B cell (primary cell): ENCODE data around the gene ERAP2. TPM values are rescaled to one million over a fixed set of nuclear protein-coding genes. Genes with fewer than 3 reads are reported as not detected.

Experiments
- ATAC-seq: fragments of 200-7000 bp; cut with Tn5 transposase; one replicate; pipeline ENCODE4 v1.10.0; 2021; ENCODE audit warnings: low read depth, mild to moderate bottlenecking, moderate number of reproducible peaks, moderate library complexity
- CTCF ChIA-PET: fragments of 350-600 bp; sonication (Branson Sonifier 250); formaldehyde crosslinking; loops from one replicate; lab custom pipeline; 2021; ENCODE audit warnings: antibody characterized with exemption, inconsistent platforms; lab: Charles Lee
- POLR2A ChIA-PET: fragments of 350-600 bp; sonication (Branson Sonifier 250); formaldehyde crosslinking; loops from one replicate; lab custom pipeline; 2021; ENCODE audit warnings: antibody characterized with exemption; lab: Charles Lee
- DNase-seq: peaks from one replicate; pipeline ENCODE4 v3.0.0; 2013
- H2AFZ ChIP-seq: 2 replicates; pipeline ENCODE4 v1.6.1; 2012; ENCODE audit warnings: mild to moderate bottlenecking, low read depth, low read length; ENCODE audit not compliant: insufficient read depth, poor library complexity, severe bottlenecking
- H3K27ac ChIP-seq, 2 donors: 1 replicate in 1 of 2; 2 replicates in 1 of 2; pipeline ENCODE4 v1.5.1; 2012 to 2013; ENCODE audit warnings: low read length in 2 of 2, mild to moderate bottlenecking in 2 of 2, moderate library complexity in 1 of 2
- H3K27me3 ChIP-seq, 4 experiments: fragments of 200-600 bp in 1 of 4; sonication (generic) in 1 of 4; replicated peaks in 1 of 4; 1 replicate in 2 of 4; 2 replicates in 2 of 4; pipeline versions ENCODE4 v1.6.1 to v1.7.0; 2013 to 2016; ENCODE audit warnings: low read length in 3 of 4, mild to moderate bottlenecking in 2 of 4, mixed read lengths in 1 of 4, moderate library complexity in 1 of 4; ENCODE audit not compliant: insufficient read depth in 4 of 4, control insufficient read depth in 3 of 4; ENCODE audit errors: control extremely low read depth in 1 of 4
- H3K36me3 ChIP-seq, 2 experiments: replicated peaks in 1 of 2; 1 replicate in 1 of 2; 2 replicates in 1 of 2; pipeline versions ENCODE4 v1.6.1 to v1.7.1; 2013; ENCODE audit warnings: low read length in 1 of 2; ENCODE audit not compliant: insufficient read depth in 2 of 2, control insufficient read depth in 1 of 2; ENCODE audit errors: control extremely low read depth in 1 of 2, extremely low read depth in 1 of 2
- H3K4me1 ChIP-seq, 2 donors: fragments of 200-600 bp in 1 of 2; sonication (generic) in 1 of 2; 1 replicate in 1 of 2; 2 replicates in 1 of 2; pipeline versions ENCODE4 v1.5.1 to v1.6.1; 2013 to 2017; ENCODE audit warnings: low read length in 2 of 2; ENCODE audit not compliant: control insufficient read depth in 2 of 2, insufficient read depth in 2 of 2
- H3K4me2 ChIP-seq: replicated peaks from 2 replicates; pipeline ENCODE3; 2012; ENCODE audit warnings: mild to moderate bottlenecking, low read depth, low read length; ENCODE audit not compliant: poor library complexity, severe bottlenecking
- H3K4me3 ChIP-seq, 5 experiments: fragments of 200-600 bp in 1 of 5; sonication (generic) in 1 of 5; 1 replicate in 3 of 5; 2 replicates in 2 of 5; pipeline versions ENCODE4 v1.5.1 to v1.7.0; 2011 to 2016; ENCODE audit warnings: low read length in 4 of 5, mild to moderate bottlenecking in 4 of 5, low read depth in 2 of 5, control low read depth in 1 of 5, moderate library complexity in 1 of 5; ENCODE audit not compliant: insufficient read depth in 1 of 5; ENCODE audit errors: control extremely low read depth in 1 of 5, extremely low read depth in 1 of 5
- H3K79me2 ChIP-seq: fragments of 200-600 bp; sonication (generic); one replicate; pipeline ENCODE4 v1.6.0; 2016; ENCODE audit warnings: low read length; ENCODE audit not compliant: control insufficient read depth, insufficient read depth
- H3K9ac ChIP-seq: fragments of 200-600 bp; sonication (generic); 2 replicates; pipeline ENCODE4 v1.6.1; 2017; ENCODE audit warnings: mild to moderate bottlenecking, low read length, moderate library complexity
- H3K9me3 ChIP-seq, 3 donors: one replicate each; pipeline versions ENCODE4 v1.6.1 to v1.7.1; 2013; ENCODE audit warnings: low read length in 2 of 3; ENCODE audit not compliant: control insufficient read depth in 2 of 3, insufficient read depth in 1 of 3; ENCODE audit errors: control extremely low read depth in 1 of 3
- H4K20me1 ChIP-seq: 2 replicates; pipeline ENCODE4 v1.6.0; 2012; ENCODE audit warnings: mild to moderate bottlenecking, low read length; ENCODE audit not compliant: insufficient read depth, control insufficient read depth, poor library complexity, severe bottlenecking
- H3K27ac Mint-ChIP-seq: one replicate; pipeline ENCODE4 v1.8.0; 2021; ENCODE audit warnings: mixed read lengths
- H3K27me3 Mint-ChIP-seq: one replicate; pipeline ENCODE4 v1.8.0; 2021; ENCODE audit warnings: mixed read lengths
- H3K4me1 Mint-ChIP-seq: one replicate; pipeline ENCODE4 v1.8.0; 2021; ENCODE audit warnings: mixed read lengths
- H3K4me3 Mint-ChIP-seq: one replicate; pipeline ENCODE4 v1.8.0; 2021; ENCODE audit warnings: mixed read lengths
- H3K9me3 Mint-ChIP-seq: one replicate; pipeline ENCODE4 v1.8.0; 2022; ENCODE audit warnings: mixed read lengths; ENCODE audit not compliant: insufficient read depth
- CTCF ChIP-seq: fragments of 200-600 bp; IDR thresholded peaks from one replicate; pipeline ENCODE4 v1.8.0; 2022; ENCODE audit warnings: antibody characterized with exemption, mild to moderate bottlenecking
- EZH2 ChIP-seq: IDR thresholded peaks from 2 replicates; pipeline ENCODE4 v1.6.1; 2012; ENCODE audit warnings: borderline replicate concordance, low read depth, mild to moderate bottlenecking, moderate library complexity, low read length; ENCODE audit not compliant: insufficient read depth, poor library complexity, severe bottlenecking
- WGBS: methylation state at CpG from one replicate; pipeline ENCODE4 v1.1.5; 2013; ENCODE audit warnings: missing lambda C conversion rate; ENCODE audit not compliant: insufficient coverage; 5-methylcytosine and 5-hydroxymethylcytosine counted together
- intact Hi-C: fragments of 100-400 bp; cut with micrococcal nuclease; formaldehyde crosslinking; loops from one replicate; pipeline ENCODE4 v1.10.0; 2022
- polyA plus RNA-seq: library from polyadenylated mRNA; depleted of rRNA; stranded (reverse); fragments of >200 nt; gene quantifications from 2 replicates; pipeline ENCODE4 v1.2.3, GENCODE V29; 2012
- total RNA-seq, 2 donors: library from RNA; stranded (reverse); fragments of 120-200 nt in 1 of 2; gene quantifications; 1 replicate in 1 of 2; 2 replicates in 1 of 2; pipeline versions ENCODE4 v1.2.3 to v1.2.4, GENCODE V29; 2013 to 2022

Gene ERAP2
- total and polyA plus RNA-seq, 2 donors (not counting 1 experiment from before 2014, with no cell fraction given): 18.5 to 74.2 TPM

GRCh38 chr5:96893342-96893741 is 17.0 kb downstream of the ERAP2 start:
- TF ChIP-seq CTCF: no peak
- no peak for TF ChIP-seq EZH2
- H3K27ac ChIP-seq: peak overlapping the region in 1 of 2 donors; percentile 98
- H3K36me3 ChIP-seq: peaks cover 12 to 73% of the 10 kb centered on the region in 2 experiments
- no peaks in the 10 kb centered on the region for H3K9me3 ChIP-seq
- no peaks in the 10 kb centered on the region for H3K27me3 Mint-ChIP-seq
- no peaks in the 10 kb centered on the region for H3K9me3 Mint-ChIP-seq
- CTCF ChIA-PET: interaction anchor here (0.9 to 3.2 kb wide), 2 partner anchors 12 to 24 kb away, joined by 4 to 15 read pairs; no protein-coding TSS in a partner anchor
- no peaks in the 10 kb centered on the region for H3K27me3 ChIP-seq
- DNase-seq (no peak), ATAC-seq (no peak)
- no peak overlapping the region for H3K4me3 Mint-ChIP-seq
- peaks cover 29% of the 10 kb centered on the region for H3K4me1 Mint-ChIP-seq
- no peak overlapping the region for H3K9ac ChIP-seq
- no peak overlapping the region for H3K4me2 ChIP-seq
- H3K4me1 ChIP-seq: peaks cover 18 to 19% of the 10 kb centered on the region in 2 donors
- intact Hi-C loops: no loop called here
- H2AFZ ChIP-seq: no peak overlapping the region
- POLR2A ChIA-PET: no interaction called here
- H4K20me1 ChIP-seq: no peaks in the 10 kb centered on the region
- no peak overlapping the region for H3K4me3 ChIP-seq
- peak overlapping the region; percentile 79 for H3K27ac Mint-ChIP-seq
- WGBS: 93% methylated on average over 3 of the region's 4 CpGs
- peaks cover 38% of the 10 kb centered on the region for H3K79me2 ChIP-seq

GRCh38 chr5:96896276-96896675 is 20.0 kb downstream of the ERAP2 start:
- Histone ChIP-seq H3K9ac (peak overlapping the region; percentile 69), H3K36me3 (peaks cover 8 to 69% of the 10 kb centered on the region in 2 experiments), H3K79me2 (peaks cover 31% of the 10 kb centered on the region), H4K20me1 (no peaks in the 10 kb centered on the region), H3K27me3 (no peaks in the 10 kb centered on the region), H3K4me2 (peak overlapping the region; percentile 82), H3K27ac (peak overlapping the region; percentile 96 to 98), H3K9me3 (no peaks in the 10 kb centered on the region), H2AFZ (peak overlapping the region; percentile 51), H3K4me3 (peak overlapping the region; percentile 24 to 65 (median 45)), H3K4me1 (peaks cover 16 to 18% of the 10 kb centered on the region in 2 donors)
- intact Hi-C loops: loop anchor here (1.0 kb wide), 3 partner anchors 10 to 39 kb away; partner anchors contain the start of gene ERAP2
- TF ChIP-seq EZH2 (no peak), CTCF (no peak)
- H3K4me1 Mint-ChIP-seq: peaks cover 32% of the 10 kb centered on the region
- DNase-seq: peak; percentile 79
- peak; percentile 68 for ATAC-seq
- ChIA-PET POLR2A (interaction anchor here (0.5 to 1.6 kb wide), 11 partner anchors 10 to 88 kb away, joined by 3 to 15 read pairs (median 5); partner anchors contain the start of genes ERAP1, ERAP2 and LNPEP), CTCF (interaction anchor here (0.8 to 2.5 kb wide), 14 partner anchors 11 to 1250 kb away, joined by 3 to 37 read pairs (median 6); partner anchors contain the start of genes ERAP1, ERAP2, LNPEP and RFESD)
- H3K27me3 Mint-ChIP-seq: no peaks in the 10 kb centered on the region
- H3K4me3 Mint-ChIP-seq: peak overlapping the region; percentile 80
- no CpG with 5 or more reads among the region's 4 CpGs for WGBS
- H3K27ac Mint-ChIP-seq: peak overlapping the region; percentile 85
- H3K9me3 Mint-ChIP-seq: no peaks in the 10 kb centered on the region
